Keratinocyte (primary cell): ENCODE results near the gene JPH2. TPM values are rescaled to one million over a fixed set of nuclear protein-coding genes. Genes with fewer than 3 reads are reported as not detected.

Source experiments
- DNase-seq: peaks from one replicate; pipeline ENCODE4 v3.0.0-alpha.2; 2011; ENCODE audit warnings: low read depth, missing footprints, low spot score
- FAIRE-seq: peaks from 2 replicates; lab custom pipeline; 2011; peaks lifted over from hg19 to GRCh38; lab: Jason Lieb, UNC
- H2AFZ ChIP-seq: 2 replicates; pipeline ENCODE4 v1.6.0; 2012; ENCODE audit warnings: low read length, control low read depth, inconsistent platforms; ENCODE audit not compliant: control insufficient read depth
- H3K27ac ChIP-seq: 2 replicates; pipeline ENCODE4 v1.5.1; 2011; ENCODE audit warnings: low read length; ENCODE audit not compliant: control insufficient read depth, insufficient read depth
- H3K27me3 ChIP-seq: 3 replicates; pipeline ENCODE4 v1.6.0; 2011; ENCODE audit warnings: low read length; ENCODE audit not compliant: control insufficient read depth, insufficient read depth; ENCODE audit errors: extremely low read depth
- H3K36me3 ChIP-seq, 2 experiments: 2 replicates in 1 of 2; 3 replicates in 1 of 2; pipeline ENCODE4 v1.5.1; 2011; ENCODE audit warnings: low read length in 2 of 2, mild to moderate bottlenecking in 1 of 2; ENCODE audit not compliant: control insufficient read depth in 2 of 2, insufficient read depth in 2 of 2; ENCODE audit errors: extremely low read depth in 1 of 2
- H3K4me1 ChIP-seq: 3 replicates; pipeline ENCODE4 v1.5.1; 2011; ENCODE audit warnings: low read length; ENCODE audit not compliant: control insufficient read depth, insufficient read depth; ENCODE audit errors: extremely low read depth
- H3K4me2 ChIP-seq: 3 replicates; pipeline ENCODE4 v1.6.0; 2011; ENCODE audit warnings: low read depth, low read length; ENCODE audit not compliant: control insufficient read depth, insufficient read depth; ENCODE audit errors: extremely low read depth
- H3K4me3 ChIP-seq, 3 experiments: fragments of 200-600 bp in 1 of 3; sonication (generic) in 1 of 3; 2 replicates in 2 of 3; 3 replicates in 1 of 3; pipeline ENCODE4 v1.5.1; 2011 to 2016; ENCODE audit warnings: low read length in 3 of 3, mild to moderate bottlenecking in 3 of 3, control low read depth in 2 of 3, inconsistent platforms in 1 of 3, low read depth in 1 of 3, mixed read lengths in 1 of 3, mixed run types in 1 of 3, moderate library complexity in 1 of 3; ENCODE audit not compliant: control insufficient read depth in 2 of 3, insufficient read depth in 2 of 3; ENCODE audit errors: extremely low read depth in 1 of 3
- H3K79me2 ChIP-seq: 2 replicates; pipeline ENCODE4 v1.6.0; 2012; ENCODE audit warnings: low read length; ENCODE audit not compliant: control insufficient read depth, insufficient read depth
- H3K9ac ChIP-seq: 3 replicates; pipeline ENCODE4 v1.6.0; 2011; ENCODE audit warnings: low read length; ENCODE audit not compliant: control insufficient read depth, insufficient read depth; ENCODE audit errors: extremely low read depth
- H3K9me1 ChIP-seq: 3 replicates; pipeline ENCODE4 v1.6.0; 2011; ENCODE audit warnings: low read length; ENCODE audit not compliant: control insufficient read depth, insufficient read depth; ENCODE audit errors: extremely low read depth
- H3K9me3 ChIP-seq: 2 replicates; pipeline ENCODE4 v1.5.1; 2012; ENCODE audit warnings: low read depth, low read length; ENCODE audit not compliant: control insufficient read depth
- H4K20me1 ChIP-seq: 3 replicates; pipeline ENCODE4 v1.6.0; 2011; ENCODE audit warnings: low read length; ENCODE audit not compliant: control insufficient read depth, insufficient read depth; ENCODE audit errors: extremely low read depth
- EZH2 ChIP-seq: IDR thresholded peaks from one replicate; pipeline ENCODE4 v1.6.1; 2012; ENCODE audit warnings: inconsistent platforms, mild to moderate bottlenecking, low read length, moderate library complexity
- dilution Hi-C: fragments of 300-500 bp; cut with MboI; formaldehyde crosslinking; loops from one replicate; pipeline ENCODE4 v1.7.0; 2020; ENCODE audit warnings: low sequenced_read_pairs; ENCODE audit not compliant: extremely low pct_ligation_motif_present
- polyA plus RNA-seq, 5 experiments: library from polyadenylated mRNA; depleted of rRNA in 3 of 5; stranded (reverse) in 3 of 5; stranded (forward) in 1 of 5; unstranded in 1 of 5; fragments of >200 nt; gene quantifications; 1 replicate in 1 of 5; 2 replicates in 3 of 5; 3 replicates in 1 of 5; pipeline versions ENCODE4 v1.2.1 to v1.2.3, GENCODE V29; 2011 to 2012; ENCODE audit warnings: missing spikeins in 2 of 5, low read depth in 1 of 5, low replicate concordance in 1 of 5
- TF ChIP-seq, protein P1 (sequence below), 3 experiments: IDR thresholded peaks in 1 of 3; conservative IDR thresholded peaks in 1 of 3; optimal IDR thresholded peaks in 1 of 3; 2 replicates in 2 of 3; 3 replicates in 1 of 3; pipeline versions ENCODE3 to v1.5.1; 2011; ENCODE audit warnings: low read length in 3 of 3, mild to moderate bottlenecking in 3 of 3, moderate library complexity in 2 of 3, control low read depth in 1 of 3, inconsistent platforms in 1 of 3; ENCODE audit not compliant: insufficient read depth in 2 of 3; ENCODE audit errors: extremely low read depth in 1 of 3

JPH2 gene
- polyA plus RNA-seq, 1 donor (not counting 4 experiments of a cell fraction or from before 2014, with no cell fraction given), result 2.5 TPM

- DNase-seq (no peak), FAIRE-seq (no peak)
- no peak overlapping the region for H3K9ac ChIP-seq
- dilution Hi-C loops, result no loop called here
- H3K36me3 ChIP-seq, result no peaks in the 10 kb centered on the region
- H3K9me3 ChIP-seq, result no peaks in the 10 kb centered on the region
- no peak overlapping the region for H3K27ac ChIP-seq
- no peaks in the 10 kb centered on the region for H4K20me1 ChIP-seq
- no peaks in the 10 kb centered on the region for H3K27me3 ChIP-seq
- H3K9me1 ChIP-seq, result no peaks in the 10 kb centered on the region
- H2AFZ ChIP-seq, result no peak overlapping the region
- H3K79me2 ChIP-seq, result no peaks in the 10 kb centered on the region
- no peak overlapping the region for H3K4me2 ChIP-seq
- no peak for TF ChIP-seq EZH2
- TF ChIP-seq, protein P1, sequence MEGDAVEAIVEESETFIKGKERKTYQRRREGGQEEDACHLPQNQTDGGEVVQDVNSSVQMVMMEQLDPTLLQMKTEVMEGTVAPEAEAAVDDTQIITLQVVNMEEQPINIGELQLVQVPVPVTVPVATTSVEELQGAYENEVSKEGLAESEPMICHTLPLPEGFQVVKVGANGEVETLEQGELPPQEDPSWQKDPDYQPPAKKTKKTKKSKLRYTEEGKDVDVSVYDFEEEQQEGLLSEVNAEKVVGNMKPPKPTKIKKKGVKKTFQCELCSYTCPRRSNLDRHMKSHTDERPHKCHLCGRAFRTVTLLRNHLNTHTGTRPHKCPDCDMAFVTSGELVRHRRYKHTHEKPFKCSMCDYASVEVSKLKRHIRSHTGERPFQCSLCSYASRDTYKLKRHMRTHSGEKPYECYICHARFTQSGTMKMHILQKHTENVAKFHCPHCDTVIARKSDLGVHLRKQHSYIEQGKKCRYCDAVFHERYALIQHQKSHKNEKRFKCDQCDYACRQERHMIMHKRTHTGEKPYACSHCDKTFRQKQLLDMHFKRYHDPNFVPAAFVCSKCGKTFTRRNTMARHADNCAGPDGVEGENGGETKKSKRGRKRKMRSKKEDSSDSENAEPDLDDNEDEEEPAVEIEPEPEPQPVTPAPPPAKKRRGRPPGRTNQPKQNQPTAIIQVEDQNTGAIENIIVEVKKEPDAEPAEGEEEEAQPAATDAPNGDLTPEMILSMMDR (optimal IDR thresholded peaks at IDR 0.05 in 1 of 3, IDR thresholded peaks at IDR 0.05 in 1 of 3, conservative IDR thresholded peaks at IDR 0.05 in 1 of 3; ENCODE audit: extremely low read depth in 1 of 3, insufficient read depth in 2 of 3, low read length in 3 of 3), result no peak
- no peak overlapping the region for H3K4me3 ChIP-seq
- peaks cover 4% of the 10 kb centered on the region for H3K4me1 ChIP-seq
Measured at GRCh38 chr20:44159711-44160110, 27.3 kb downstream of the JPH2 start.

DNA sequence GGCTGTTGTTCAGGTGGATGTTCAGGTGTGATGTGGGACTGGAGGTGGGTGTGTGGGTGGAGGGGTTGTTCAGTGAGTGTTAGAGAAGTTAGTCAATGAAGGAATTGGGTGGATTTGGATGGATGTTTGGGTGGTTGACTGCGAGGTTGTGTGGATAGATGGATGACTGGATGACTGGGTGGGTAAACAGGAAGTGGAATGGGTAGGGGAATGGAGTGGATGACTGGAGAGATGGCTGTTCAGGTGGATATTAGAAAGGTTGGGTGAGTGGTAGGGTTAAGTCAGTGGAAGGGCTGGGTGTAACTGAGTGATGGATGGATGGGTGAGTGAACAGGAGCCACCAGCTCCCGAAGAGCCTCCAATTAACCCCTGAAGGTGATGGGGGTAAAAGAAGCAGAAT is 27.9 kb downstream of the JPH2 start:
- dilution Hi-C loops, result no loop called here
- H2AFZ ChIP-seq, result no peak overlapping the region
- no peak overlapping the region for H3K9ac ChIP-seq
- no peaks in the 10 kb centered on the region for H3K36me3 ChIP-seq
- H3K79me2 ChIP-seq, result no peaks in the 10 kb centered on the region
- no peak overlapping the region for H3K27ac ChIP-seq
- no peaks in the 10 kb centered on the region for H4K20me1 ChIP-seq
- no peaks in the 10 kb centered on the region for H3K9me1 ChIP-seq
- H3K4me3 ChIP-seq, result no peak overlapping the region
- H3K9me3 ChIP-seq, result no peaks in the 10 kb centered on the region
- H3K4me2 ChIP-seq, result no peak overlapping the region
- TF ChIP-seq EZH2, result no peak
- TF ChIP-seq, protein P1 (optimal IDR thresholded peaks at IDR 0.05 in 1 of 3, IDR thresholded peaks at IDR 0.05 in 1 of 3, conservative IDR thresholded peaks at IDR 0.05 in 1 of 3; ENCODE audit: extremely low read depth in 1 of 3, insufficient read depth in 2 of 3, low read length in 3 of 3), result no peak
- FAIRE-seq (no peak), DNase-seq (no peak)
- H3K4me1 ChIP-seq, result peaks cover 10% of the 10 kb centered on the region
- H3K27me3 ChIP-seq, result no peaks in the 10 kb centered on the region
